Naive B cell (primary cell): ENCODE measurements around the gene FOXK1. TPM values are rescaled to one million over a fixed set of nuclear protein-coding genes. Genes with fewer than 3 reads are reported as not detected.

Experiments
- ATAC-seq, 2 donors: fragments of 150-1000 bp; cut with Tn5 transposase; 2 replicates each; pipeline ENCODE4 v1.10.0; 2021; ENCODE audit warnings: low read depth in 2 of 2, mild to moderate bottlenecking in 2 of 2, moderate library complexity in 2 of 2
- DNase-seq: peaks from one replicate; pipeline ENCODE4 v3.0.0; 2022
- H3K27ac Mint-ChIP-seq, 6 donors: one replicate each; pipeline ENCODE4 v1.8.0; 2020 to 2022; ENCODE audit warnings: mild to moderate bottlenecking in 6 of 6, mixed read lengths in 6 of 6, moderate library complexity in 5 of 6, inconsistent platforms in 2 of 6
- H3K27me3 Mint-ChIP-seq, 3 donors: one replicate each; pipeline ENCODE4 v1.8.0; 2021 to 2022; ENCODE audit warnings: mixed read lengths in 3 of 3, mild to moderate bottlenecking in 1 of 3
- H3K36me3 Mint-ChIP-seq, 2 donors: one replicate each; pipeline ENCODE4 v1.8.0; 2020 to 2022; ENCODE audit warnings: mixed read lengths in 2 of 2, inconsistent platforms in 1 of 2, mild to moderate bottlenecking in 1 of 2
- H3K4me1 Mint-ChIP-seq, 3 donors: one replicate each; pipeline ENCODE4 v1.8.0; 2020 to 2022; ENCODE audit warnings: mixed read lengths in 3 of 3, inconsistent platforms in 1 of 3, mild to moderate bottlenecking in 1 of 3, moderate library complexity in 1 of 3
- H3K4me3 Mint-ChIP-seq, 8 donors: one replicate each; pipeline ENCODE4 v1.8.0; 2020 to 2022; ENCODE audit warnings: mild to moderate bottlenecking in 8 of 8, mixed read lengths in 8 of 8, moderate library complexity in 8 of 8, inconsistent platforms in 2 of 8
- H3K9me3 Mint-ChIP-seq, 7 donors: one replicate each; pipeline ENCODE4 v1.8.0; 2020 to 2022; ENCODE audit warnings: mixed read lengths in 7 of 7, mild to moderate bottlenecking in 5 of 7, inconsistent platforms in 2 of 7, moderate library complexity in 1 of 7
- polyA plus RNA-seq, 6 donors: library from polyadenylated mRNA; unstranded; fragments of 300-500 nt; fragmentation: Illumina TruSeq; gene quantifications; one replicate each; pipeline ENCODE4 v1.2.3, GENCODE V29; 2021; ENCODE audit warnings: low read depth in 6 of 6

Gene FOXK1
- polyA plus RNA-seq, 6 donors from 2014 or later, result 0.92 to 3.1 (median 1.8) TPM

DNA sequence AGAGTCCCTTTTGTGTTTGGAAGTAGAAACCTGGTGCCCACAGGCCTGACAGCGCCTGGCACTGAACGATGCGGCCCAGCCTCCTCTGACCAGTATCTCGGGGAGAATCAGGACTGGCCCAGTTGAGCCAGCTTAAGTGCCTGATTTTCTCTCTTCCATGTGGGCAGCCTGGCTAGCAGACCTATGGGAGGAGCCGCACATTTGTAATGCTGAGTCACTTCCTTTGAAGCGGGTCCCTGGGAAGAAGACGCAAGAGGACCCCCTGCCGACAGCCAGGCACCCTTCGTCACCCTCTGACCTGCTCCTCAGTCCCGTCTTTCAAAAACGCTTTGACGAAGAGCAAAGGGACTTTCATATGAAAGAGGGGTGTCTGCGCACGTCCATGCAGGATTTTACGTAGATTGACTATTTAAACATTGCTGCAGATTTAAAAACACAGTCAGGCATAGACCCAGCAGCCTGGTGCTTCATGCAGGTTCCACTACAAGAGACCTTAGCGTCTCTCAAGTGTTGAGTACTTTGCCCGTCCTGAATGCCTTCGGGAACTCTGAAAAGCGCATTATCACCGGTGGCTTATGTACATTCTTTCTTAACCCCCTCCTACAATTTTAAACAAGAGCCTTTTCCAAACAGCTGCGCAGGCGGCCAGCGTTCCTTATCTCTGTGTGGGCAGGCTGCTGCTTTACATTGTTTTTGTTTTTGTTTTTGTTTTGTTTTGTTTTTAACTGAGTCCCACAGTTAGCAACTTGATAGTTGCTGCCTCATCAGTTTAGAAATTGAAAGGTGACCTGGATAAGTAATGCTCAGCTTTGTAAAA lies 56.8 kb downstream of the FOXK1 start:
- DNase-seq, result no peak
- ATAC-seq, result peak in 1 of 2 donors; percentile 11
- H3K9me3 Mint-ChIP-seq, result no peaks in the 10 kb centered on the region
- H3K4me1 Mint-ChIP-seq, result peaks cover 27 to 63% (median 35%) of the 10 kb centered on the region in 3 donors
- H3K27me3 Mint-ChIP-seq, result no peaks in the 10 kb centered on the region
- H3K27ac Mint-ChIP-seq, result peak overlapping the region in 5 of 6 donors; percentile 64 to 89 (median 83)
- H3K4me3 Mint-ChIP-seq, result no peak overlapping the region
- peaks cover 0 to 4% of the 10 kb centered on the region in 2 donors for H3K36me3 Mint-ChIP-seq

DNA sequence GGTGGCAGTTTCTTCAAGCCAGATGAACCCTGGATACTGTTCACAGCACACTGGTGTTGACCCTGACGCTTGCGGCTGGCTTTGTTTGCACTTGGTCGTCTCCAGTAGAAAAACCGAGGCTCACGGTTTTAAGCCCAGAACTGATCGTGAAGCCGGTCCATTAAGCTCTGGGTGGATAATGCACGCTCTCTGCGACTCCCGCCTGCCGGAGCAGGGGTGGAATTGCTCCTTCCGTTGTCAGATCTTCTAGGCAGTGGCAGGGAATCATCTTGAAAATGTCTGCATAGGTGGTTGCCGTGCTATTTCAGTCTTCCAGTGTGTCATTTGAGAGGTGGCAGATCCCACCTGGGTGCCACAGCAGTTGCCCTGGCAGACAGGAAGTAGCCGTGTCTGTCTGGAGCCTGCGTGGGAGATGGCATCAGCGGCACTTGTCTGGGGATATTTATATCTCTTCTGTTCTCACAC lies 57.5 kb downstream of the FOXK1 start:
- DNase-seq, result peak; percentile 21
- H3K27me3 Mint-ChIP-seq, result no peaks in the 10 kb centered on the region
- peak overlapping the region in 5 of 6 donors; percentile 64 to 83 (median 78) for H3K27ac Mint-ChIP-seq
- H3K4me3 Mint-ChIP-seq, result peak overlapping the region in 4 of 8 donors; percentile 46 to 80 (median 58)
- H3K4me1 Mint-ChIP-seq, result peaks cover 26 to 66% (median 36%) of the 10 kb centered on the region in 3 donors
- peak; percentile 64 to 67 for ATAC-seq
- H3K36me3 Mint-ChIP-seq, result peaks cover 0 to 4% of the 10 kb centered on the region in 2 donors
- no peaks in the 10 kb centered on the region for H3K9me3 Mint-ChIP-seq

DNA sequence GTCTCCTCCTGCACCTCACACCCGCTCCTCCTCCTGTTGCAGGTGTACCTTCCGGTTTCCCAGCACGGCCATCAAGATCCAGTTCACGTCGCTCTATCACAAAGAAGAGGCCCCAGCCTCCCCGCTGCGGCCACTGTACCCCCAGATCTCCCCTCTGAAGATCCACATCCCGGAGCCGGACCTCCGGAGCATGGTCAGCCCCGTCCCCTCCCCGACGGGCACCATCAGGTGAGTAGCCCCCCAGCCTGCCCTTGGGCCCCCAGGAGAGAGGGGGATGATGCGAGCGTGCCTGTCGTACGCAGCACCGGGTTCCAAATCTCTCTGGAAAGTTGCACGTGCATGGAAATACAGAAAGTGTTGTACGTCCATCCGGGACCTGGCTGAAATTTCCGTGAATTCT lies 58.7 kb downstream of the FOXK1 start:
- peaks cover 33 to 70% (median 42%) of the 10 kb centered on the region in 3 donors for H3K4me1 Mint-ChIP-seq
- H3K4me3 Mint-ChIP-seq, result no peak overlapping the region
- peaks cover 0 to 4% of the 10 kb centered on the region in 2 donors for H3K36me3 Mint-ChIP-seq
- no peaks in the 10 kb centered on the region for H3K27me3 Mint-ChIP-seq
- ATAC-seq, result no peak
- no peaks in the 10 kb centered on the region for H3K9me3 Mint-ChIP-seq
- H3K27ac Mint-ChIP-seq, result peak overlapping the region in 2 of 6 donors; percentile 16 to 57
- no peak for DNase-seq

DNA sequence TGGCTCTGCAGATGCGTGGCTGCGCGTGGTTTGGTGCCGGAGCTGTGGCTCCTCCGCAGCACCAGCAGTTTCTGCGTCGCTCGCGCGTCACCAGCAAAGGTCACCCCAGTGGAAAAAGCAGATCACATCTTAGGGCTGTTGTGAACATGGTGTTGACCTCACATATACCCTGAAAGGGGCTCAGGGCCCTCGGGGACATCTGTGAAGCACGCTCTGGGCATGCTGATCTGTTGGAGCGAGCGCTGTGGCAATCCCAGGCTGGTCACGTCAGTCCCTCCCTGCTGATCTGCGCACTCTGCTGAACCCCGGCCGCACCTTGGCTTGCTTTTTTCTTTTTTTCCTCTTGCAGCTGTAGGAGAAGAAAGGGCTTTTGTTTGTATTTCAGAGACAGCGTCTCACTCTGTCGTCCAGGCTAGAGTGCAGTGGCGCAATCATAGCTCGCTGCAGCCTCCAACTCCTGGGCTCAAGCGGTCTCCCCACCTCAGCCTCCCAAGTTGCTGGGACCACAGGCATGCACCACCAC lies 60.0 kb downstream of the FOXK1 start:
- Mint-ChIP-seq H3K36me3 (peaks cover 0 to 4% of the 10 kb centered on the region in 2 donors), H3K4me1 (peaks cover 38 to 73% (median 48%) of the 10 kb centered on the region in 3 donors), H3K27ac (peak overlapping the region in 5 of 6 donors; percentile 24 to 82 (median 75)), H3K9me3 (no peaks in the 10 kb centered on the region), H3K4me3 (peak overlapping the region in 1 of 8 donors; percentile 24), H3K27me3 (no peaks in the 10 kb centered on the region)
- ATAC-seq (no peak), DNase-seq (no peak)

DNA sequence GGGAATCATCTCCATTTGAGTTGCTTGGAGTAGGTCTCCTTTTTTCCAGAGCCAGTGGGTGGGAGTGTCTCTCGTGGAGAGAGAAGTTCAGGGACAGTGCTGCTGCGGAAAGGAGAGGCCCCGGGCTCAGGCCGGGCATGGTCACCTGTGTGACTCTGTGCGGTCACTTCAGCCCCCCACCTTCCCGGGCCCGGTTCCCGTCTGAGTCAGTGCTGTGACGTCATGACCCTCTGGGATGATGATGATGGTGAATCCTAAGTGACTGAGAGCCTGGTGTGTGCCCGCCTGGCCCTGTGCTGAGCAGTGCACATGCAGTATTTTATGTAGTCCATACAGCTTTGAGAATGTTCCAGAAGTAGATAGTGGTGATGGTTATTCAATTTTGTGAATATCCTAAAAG lies 60.8 kb downstream of the FOXK1 start:
- ATAC-seq (no peak), DNase-seq (no peak)
- no peaks in the 10 kb centered on the region for H3K9me3 Mint-ChIP-seq
- H3K27me3 Mint-ChIP-seq, result no peaks in the 10 kb centered on the region
- H3K36me3 Mint-ChIP-seq, result peaks cover 2 to 6% of the 10 kb centered on the region in 2 donors
- peaks cover 36 to 69% (median 50%) of the 10 kb centered on the region in 3 donors for H3K4me1 Mint-ChIP-seq
- H3K4me3 Mint-ChIP-seq, result peak overlapping the region in 4 of 8 donors; percentile 25 to 57 (median 34)
- peak overlapping the region in 3 of 6 donors; percentile 29 to 90 (median 57) for H3K27ac Mint-ChIP-seq

DNA sequence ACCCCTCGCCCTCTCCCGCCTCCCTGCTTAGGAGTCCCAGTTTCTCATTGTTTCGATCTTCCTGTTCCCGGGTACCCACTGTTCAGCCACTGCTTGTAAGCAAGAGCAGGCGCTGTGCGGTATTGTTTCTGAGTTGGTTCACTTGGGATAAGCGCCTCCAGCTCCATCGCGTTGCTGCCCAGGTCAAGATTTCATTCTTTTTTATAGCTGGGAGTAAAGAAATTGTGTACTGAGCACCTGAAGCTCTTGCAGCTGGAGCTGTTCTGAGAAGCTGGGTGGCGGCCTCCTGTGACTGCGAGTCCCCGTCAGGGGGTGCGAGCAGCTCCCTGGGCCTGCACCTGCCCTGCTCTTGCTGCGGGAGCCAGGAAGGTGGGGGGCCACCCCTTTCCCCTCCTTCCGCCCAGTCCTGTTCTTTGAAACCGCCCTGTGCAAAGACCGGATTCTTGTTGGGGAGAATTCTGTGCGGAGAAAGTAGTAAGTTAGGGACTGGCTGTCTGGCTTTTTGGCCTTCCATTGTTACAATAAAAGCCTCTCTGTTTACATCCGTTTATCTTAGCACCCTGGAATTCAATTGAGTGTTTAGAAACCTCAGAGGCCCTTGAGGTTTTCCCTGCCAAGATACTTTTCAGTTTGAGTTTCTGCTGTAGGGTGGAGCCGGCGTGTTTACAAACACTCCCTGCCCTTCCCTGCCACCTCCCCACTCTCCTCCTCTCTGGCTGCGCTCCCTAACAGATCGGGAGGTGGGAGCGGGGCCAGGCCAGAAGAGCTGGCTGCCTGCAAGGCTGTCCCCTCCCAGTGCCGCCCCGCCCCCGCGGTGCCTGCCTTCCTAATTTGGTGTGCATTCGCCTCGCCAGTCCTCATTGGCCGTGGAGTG lies 62.5 kb downstream of the FOXK1 start:
- ATAC-seq (peak; percentile 74 to 78), DNase-seq (peak; percentile 54)
- peaks cover 40 to 62% (median 47%) of the 10 kb centered on the region in 3 donors for H3K4me1 Mint-ChIP-seq
- H3K27ac Mint-ChIP-seq, result peak overlapping the region; percentile 59 to 94 (median 90)
- no peaks in the 10 kb centered on the region for H3K27me3 Mint-ChIP-seq
- no peaks in the 10 kb centered on the region for H3K9me3 Mint-ChIP-seq
- H3K4me3 Mint-ChIP-seq, result peak overlapping the region; percentile 79 to 92 (median 86)
- peaks cover 10 to 17% of the 10 kb centered on the region in 2 donors for H3K36me3 Mint-ChIP-seq

DNA sequence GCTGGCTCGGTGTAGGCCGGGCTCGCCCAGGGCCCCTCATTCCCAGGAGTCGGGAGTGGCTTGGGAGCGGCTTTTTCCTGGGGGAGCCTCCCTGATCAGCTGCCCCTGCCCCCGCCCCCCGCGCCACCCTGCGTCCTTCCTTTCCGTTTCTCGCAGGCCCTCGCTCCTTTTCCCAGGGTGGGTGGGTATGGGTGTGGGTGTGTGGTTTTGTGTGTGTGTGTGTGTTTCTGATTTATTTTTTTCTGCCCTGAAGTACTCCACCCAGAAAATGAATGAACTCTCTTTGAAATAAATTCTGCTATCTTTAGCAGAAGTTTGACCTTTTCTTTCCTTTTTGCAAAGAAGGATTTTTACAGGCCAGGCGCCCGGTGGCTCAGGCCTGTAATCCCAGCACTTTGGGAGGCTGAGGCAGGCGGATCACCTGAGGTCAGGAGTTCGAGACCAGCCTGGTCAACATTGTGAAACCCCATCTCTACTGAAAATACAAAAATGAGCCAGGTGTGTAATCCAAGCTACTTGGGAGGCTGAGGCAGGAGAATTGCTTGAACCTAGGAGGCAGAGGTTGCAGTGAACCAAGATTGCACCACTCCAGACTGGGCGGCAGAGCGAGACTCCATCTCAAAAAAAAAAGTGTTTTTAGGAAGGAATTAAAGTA lies 63.3 kb downstream of the FOXK1 start:
- Mint-ChIP-seq H3K4me3 (peak overlapping the region; percentile 79 to 92 (median 86)), H3K9me3 (no peaks in the 10 kb centered on the region), H3K27me3 (no peaks in the 10 kb centered on the region), H3K27ac (peak overlapping the region; percentile 89 to 94 (median 91)), H3K36me3 (peaks cover 10 to 17% of the 10 kb centered on the region in 2 donors), H3K4me1 (peaks cover 38 to 58% (median 43%) of the 10 kb centered on the region in 3 donors)
- ATAC-seq (peak; percentile 17 to 31), DNase-seq (no peak)

DNA sequence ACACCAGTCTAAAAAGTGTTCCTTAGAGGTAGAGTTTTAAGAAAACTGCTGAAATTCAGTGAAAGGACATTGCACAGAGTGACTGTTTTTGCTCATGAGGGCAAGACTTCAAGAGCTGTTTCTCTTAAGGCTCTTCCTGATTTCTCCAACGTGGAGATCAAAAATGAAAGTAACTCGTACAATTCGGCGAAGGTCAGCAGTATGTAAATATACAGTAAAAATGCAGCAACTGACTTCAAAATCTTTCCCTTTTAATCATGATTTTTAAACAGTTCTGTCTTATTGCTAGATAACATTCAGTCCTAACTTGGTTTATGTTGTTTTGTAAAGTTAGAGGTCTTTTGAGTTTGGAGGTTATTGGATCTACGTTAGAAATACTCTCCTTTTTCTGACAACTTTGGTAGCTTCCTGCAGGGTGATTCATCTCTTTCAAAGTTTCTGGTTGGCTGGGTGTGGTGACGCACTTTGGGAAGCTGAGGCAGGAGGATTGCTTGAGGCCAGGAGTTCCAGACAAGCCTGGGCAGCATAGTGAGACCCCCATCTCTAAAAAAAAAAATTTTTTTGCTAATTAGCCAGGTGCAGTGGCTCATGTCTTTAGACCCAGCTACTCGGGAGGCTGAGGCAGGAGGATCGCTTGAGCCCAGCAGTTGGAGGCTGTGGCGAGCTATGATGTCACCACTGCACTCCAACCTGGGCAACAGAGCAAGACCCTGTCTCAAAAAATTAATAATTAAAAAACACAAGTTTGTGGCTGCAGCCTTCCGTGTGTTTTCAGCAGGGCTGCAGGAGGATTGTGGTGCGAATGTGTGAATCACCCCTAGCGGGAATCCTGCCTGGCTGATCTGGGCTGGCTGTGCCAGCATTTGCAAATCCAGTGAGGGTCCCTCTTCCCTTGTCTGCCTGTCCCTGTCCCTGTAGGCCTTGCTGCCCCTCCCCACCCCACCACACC lies 64.2 kb downstream of the FOXK1 start:
- Mint-ChIP-seq H3K27ac (peak overlapping the region; percentile 89 to 94 (median 91)), H3K36me3 (peaks cover 10 to 17% of the 10 kb centered on the region in 2 donors), H3K9me3 (no peaks in the 10 kb centered on the region), H3K4me1 (peaks cover 38 to 61% (median 43%) of the 10 kb centered on the region in 3 donors), H3K4me3 (peak overlapping the region; percentile 79 to 92 (median 86)), H3K27me3 (no peaks in the 10 kb centered on the region)
- DNase-seq (peak; percentile 17), ATAC-seq (no peak)

DNA sequence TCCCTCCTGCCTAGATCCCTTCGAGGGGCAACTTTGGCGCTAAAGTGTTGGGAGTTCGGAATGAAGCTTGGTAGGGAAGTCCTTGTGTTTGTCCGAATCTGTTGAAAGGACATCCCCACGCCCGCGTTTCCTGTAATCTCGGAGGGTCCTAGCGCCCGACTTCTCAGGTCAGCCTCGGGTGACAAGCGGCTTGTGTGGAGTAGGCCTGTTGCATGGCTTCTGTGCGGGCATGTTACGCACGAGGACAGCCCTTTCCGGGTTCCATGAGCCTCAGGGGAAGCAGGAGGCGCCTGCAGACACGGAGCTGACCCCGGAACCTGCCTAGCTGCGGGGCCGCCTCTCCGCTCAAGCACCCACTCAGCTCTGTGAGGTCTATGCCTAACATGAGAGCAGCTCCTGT lies 64.9 kb downstream of the FOXK1 start:
- H3K36me3 Mint-ChIP-seq, result peaks cover 6 to 17% of the 10 kb centered on the region in 2 donors
- no peak for DNase-seq
- H3K9me3 Mint-ChIP-seq, result no peaks in the 10 kb centered on the region
- peaks cover 38 to 56% (median 43%) of the 10 kb centered on the region in 3 donors for H3K4me1 Mint-ChIP-seq
- peak overlapping the region in 4 of 8 donors; percentile 32 to 64 (median 50) for H3K4me3 Mint-ChIP-seq
- no peak for ATAC-seq
- H3K27ac Mint-ChIP-seq, result peak overlapping the region in 4 of 6 donors; percentile 15 to 89 (median 58)
- H3K27me3 Mint-ChIP-seq, result no peaks in the 10 kb centered on the region

DNA sequence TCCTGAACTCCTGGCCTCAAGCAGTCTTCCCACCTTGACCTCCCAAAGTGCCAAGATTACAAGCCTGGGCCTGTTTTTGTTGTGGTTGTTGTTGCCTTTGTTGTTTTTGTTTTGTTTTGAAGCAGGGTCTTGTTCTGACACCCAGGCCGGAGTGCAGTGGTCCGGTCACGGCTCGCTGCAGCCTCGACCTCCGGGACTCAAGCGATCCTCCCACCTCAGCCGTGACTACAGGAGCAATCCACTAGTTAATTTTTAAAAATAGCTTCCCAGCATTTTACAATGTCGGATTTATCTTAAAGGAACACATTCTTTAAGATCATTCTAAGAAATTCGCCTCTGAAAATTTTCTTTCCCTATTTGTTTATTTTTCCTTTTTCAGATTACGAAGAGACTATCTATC lies 65.7 kb downstream of the FOXK1 start:
- ATAC-seq (no peak), DNase-seq (no peak)
- Mint-ChIP-seq H3K9me3 (no peaks in the 10 kb centered on the region), H3K27me3 (no peaks in the 10 kb centered on the region), H3K36me3 (peaks cover 6 to 17% of the 10 kb centered on the region in 2 donors), H3K4me3 (peak overlapping the region in 6 of 8 donors; percentile 14 to 77 (median 58)), H3K4me1 (peaks cover 38 to 56% (median 43%) of the 10 kb centered on the region in 3 donors), H3K27ac (peak overlapping the region in 4 of 6 donors; percentile 0 to 89 (median 70))

DNA sequence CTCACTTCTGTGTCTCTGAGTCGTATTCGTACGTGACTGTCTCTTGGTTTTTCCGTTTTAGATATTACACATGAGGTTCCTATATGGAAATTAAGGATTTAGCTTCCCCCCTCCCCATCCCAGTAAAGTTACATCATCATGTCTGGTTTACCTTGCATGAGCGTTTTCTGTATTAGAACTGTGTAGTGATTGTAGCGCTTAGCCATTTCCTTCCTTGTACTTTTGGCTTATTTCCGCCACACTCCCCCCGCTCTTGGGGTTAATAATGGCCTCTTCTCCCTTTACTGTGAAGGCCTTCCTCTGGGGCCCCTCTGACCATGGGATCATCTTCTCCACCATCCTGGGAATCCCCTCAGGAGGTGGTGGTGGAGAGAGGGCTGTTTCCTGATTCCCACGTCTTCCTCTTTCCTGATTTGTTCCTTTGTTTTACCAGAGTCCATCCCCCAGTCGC lies 66.2 kb downstream of the FOXK1 start:
- H3K27ac Mint-ChIP-seq, result peak overlapping the region in 4 of 6 donors; percentile 26 to 89 (median 72)
- H3K36me3 Mint-ChIP-seq, result peaks cover 6 to 17% of the 10 kb centered on the region in 2 donors
- peak overlapping the region in 5 of 8 donors; percentile 14 to 77 (median 43) for H3K4me3 Mint-ChIP-seq
- ATAC-seq (no peak), DNase-seq (no peak)
- H3K9me3 Mint-ChIP-seq, result no peaks in the 10 kb centered on the region
- peaks cover 38 to 56% (median 42%) of the 10 kb centered on the region in 3 donors for H3K4me1 Mint-ChIP-seq
- no peaks in the 10 kb centered on the region for H3K27me3 Mint-ChIP-seq
